GM23338 (cell line): ENCODE measurements around the gene SMOC1. TPM values are rescaled to one million over a fixed set of nuclear protein-coding genes. Genes with fewer than 3 reads are reported as not detected.

Source experiments
- ATAC-seq: fragments of 200-7000 bp; cut with Tn5 transposase; 3 replicates; pipeline ENCODE4 v1.9.1; 2020
- DNase-seq: peaks from one replicate; pipeline ENCODE4 v3.0.0-alpha.2; 2015; ENCODE audit warnings: low spot score
- H2AFZ ChIP-seq: fragments of 200-600 bp; sonication (generic); 2 replicates; pipeline ENCODE4 v1.8.0; 2016; ENCODE audit warnings: antibody characterized with exemption, mild to moderate bottlenecking, moderate library complexity
- H3F3A ChIP-seq: fragments of 200-600 bp; sonication (generic); replicated peaks from 2 replicates; pipeline ENCODE4 v1.8.0; 2017; ENCODE audit warnings: antibody characterized with exemption, mixed run types, low read depth
- H3K27ac ChIP-seq: fragments of 200-600 bp; sonication (generic); 2 replicates; pipeline ENCODE4 v1.6.1; 2016; ENCODE audit warnings: low read depth
- H3K27me3 ChIP-seq: fragments of 200-600 bp; sonication (generic); 2 replicates; pipeline ENCODE4 v1.8.0; 2016; ENCODE audit warnings: mild to moderate bottlenecking, mixed run types, moderate library complexity; ENCODE audit not compliant: insufficient read depth
- H3K36me3 ChIP-seq: fragments of 200-600 bp; sonication (generic); 2 replicates; pipeline ENCODE4 v1.8.0; 2016; ENCODE audit warnings: mild to moderate bottlenecking; ENCODE audit not compliant: insufficient read depth
- H3K4me1 ChIP-seq: fragments of 200-600 bp; sonication (generic); 2 replicates; pipeline ENCODE4 v1.8.0; 2016; ENCODE audit warnings: mild to moderate bottlenecking, moderate library complexity; ENCODE audit not compliant: insufficient read depth
- H3K4me2 ChIP-seq: fragments of 200-600 bp; sonication (generic); 2 replicates; pipeline ENCODE4 v1.7.1; 2017; ENCODE audit warnings: mixed run types
- H3K4me3 ChIP-seq: fragments of 200-600 bp; sonication (generic); 2 replicates; pipeline ENCODE4 v1.6.1; 2016; ENCODE audit warnings: mixed run types
- H3K79me2 ChIP-seq: fragments of 200-600 bp; sonication (generic); replicated peaks from 2 replicates; pipeline ENCODE4 v1.8.0; 2017; ENCODE audit warnings: mild to moderate bottlenecking; ENCODE audit not compliant: insufficient read depth
- H3K9me2 ChIP-seq: fragments of 200-600 bp; sonication (generic); 2 replicates; pipeline ENCODE4 v1.8.0; 2017; ENCODE audit not compliant: insufficient read depth
- H4K20me1 ChIP-seq: fragments of 200-600 bp; sonication (generic); replicated peaks from 2 replicates; pipeline ENCODE4 v1.8.0; 2017; ENCODE audit warnings: mild to moderate bottlenecking; ENCODE audit not compliant: insufficient read depth
- H3K27ac Mint-ChIP-seq: 2 replicates; pipeline ENCODE4 v1.8.0; 2020; ENCODE audit warnings: inconsistent platforms, mild to moderate bottlenecking, moderate library complexity, mixed read lengths
- H3K27me3 Mint-ChIP-seq: 3 replicates; pipeline ENCODE4 v1.8.0; 2022; ENCODE audit warnings: low read depth, mild to moderate bottlenecking, moderate library complexity, mixed read lengths, inconsistent platforms; ENCODE audit not compliant: insufficient read depth, poor library complexity
- H3K36me3 Mint-ChIP-seq: 3 replicates; pipeline ENCODE4 v1.8.0; 2021; ENCODE audit warnings: low read depth, mild to moderate bottlenecking, inconsistent platforms, moderate library complexity, mixed read lengths
- H3K4me1 Mint-ChIP-seq: 3 replicates; pipeline ENCODE4 v1.8.0; 2020; ENCODE audit warnings: mild to moderate bottlenecking, inconsistent platforms, mixed read lengths
- H3K4me3 Mint-ChIP-seq: 3 replicates; pipeline ENCODE4 v1.8.0; 2021; ENCODE audit warnings: moderate library complexity, mild to moderate bottlenecking, inconsistent platforms, mixed read lengths
- H3K9me3 Mint-ChIP-seq: 3 replicates; pipeline ENCODE4 v1.8.0; 2020; ENCODE audit warnings: moderate library complexity, mild to moderate bottlenecking, inconsistent platforms, mixed read lengths
- CREB1 ChIP-seq: fragments of 250-450 bp; sonication (Bioruptor Pico); IDR thresholded peaks from 2 replicates; pipeline ENCODE4 v1.5.0; 2020; ENCODE audit warnings: low read depth, mild to moderate bottlenecking, moderate library complexity
- EZH2phosphoT487 ChIP-seq: fragments of 200-600 bp; sonication (generic); IDR thresholded peaks from one replicate; pipeline ENCODE4 v1.8.1; 2018; ENCODE audit warnings: antibody characterized with exemption; ENCODE audit not compliant: unreplicated experiment
- POLR2AphosphoS5 ChIP-seq: IDR thresholded peaks from 2 replicates; pipeline ENCODE4 v1.6.1; 2016; ENCODE audit warnings: antibody characterized with exemption, low read depth
- STAT1 ChIP-seq: IDR thresholded peaks from one replicate; pipeline ENCODE4 v1.6.1; 2016; ENCODE audit warnings: antibody characterized with exemption; ENCODE audit not compliant: unreplicated experiment
- polyA plus RNA-seq: library from polyadenylated mRNA; unstranded; fragments of >200 nt; fragmentation: Nextera tagmentation; extraction: Ambion mirVana; gene quantifications from 2 replicates; pipeline ENCODE4 v1.2.1, GENCODE V29; 2016
- total RNA-seq: library from RNA; depleted of rRNA; stranded (reverse); fragments of >200 nt; shearing (Covaris generic); gene quantifications from 2 replicates; pipeline ENCODE4 v1.2.3, GENCODE V29; 2014
- TF ChIP-seq, protein P1 (sequence below): IDR thresholded peaks from one replicate; pipeline ENCODE4 v1.6.1; 2018; ENCODE audit warnings: antibody characterized with exemption; ENCODE audit not compliant: unreplicated experiment
- TF ChIP-seq, protein P2 (sequence below), 2 experiments: fragments of 200-600 bp in 1 of 2; sonication (generic) in 1 of 2; conservative IDR thresholded peaks; 2 replicates each; pipeline versions ENCODE4 v1.5.1 to v1.6.1; 2016 to 2017; ENCODE audit warnings: antibody characterized with exemption in 2 of 2, low read depth in 2 of 2, mild to moderate bottlenecking in 2 of 2, moderate library complexity in 1 of 2

Gene SMOC1
- total and polyA plus RNA-seq, 2 experiments from 2014 or later = 0.79 to 1.6 TPM

DNA sequence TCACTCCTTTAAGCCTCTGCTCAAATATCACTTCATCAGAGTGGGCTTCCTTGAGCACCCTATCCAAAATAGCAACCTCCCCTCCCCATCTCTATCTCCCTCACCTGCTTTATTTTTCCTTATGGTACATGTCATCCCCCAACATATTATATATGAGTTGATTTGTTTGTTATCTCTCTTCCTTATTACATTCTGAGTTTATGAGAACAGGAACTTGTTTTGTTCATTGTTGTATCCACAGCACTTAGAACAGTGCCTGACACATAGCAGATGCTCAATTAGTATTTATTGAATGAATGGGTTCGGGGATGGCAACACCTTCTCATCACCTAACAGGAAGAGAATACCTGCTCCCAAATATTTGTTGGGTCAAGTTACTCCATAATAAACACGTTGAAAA is 24.6 kb upstream of the SMOC1 start:
- no peaks in the 10 kb centered on the region for H3K9me3 Mint-ChIP-seq
- H3K4me3 Mint-ChIP-seq = no peak overlapping the region
- Histone ChIP-seq H4K20me1 (no peaks in the 10 kb centered on the region), H3F3A (no peaks in the 10 kb centered on the region), H3K4me3 (no peak overlapping the region), H3K4me1 (no peaks in the 10 kb centered on the region), H3K27me3 (no peaks in the 10 kb centered on the region), H3K27ac (no peak overlapping the region), H3K79me2 (no peaks in the 10 kb centered on the region), H2AFZ (0 out of 2 replicates have a peak overlapping the region, but pooled peaks have one; percentile 59), H3K36me3 (no peaks in the 10 kb centered on the region), H3K4me2 (no peak overlapping the region), H3K9me2 (0 out of 2 replicates have a peak, but pooled peaks cover 3% of the 10 kb centered on the region)
- H3K27ac Mint-ChIP-seq = no peak overlapping the region
- DNase-seq (no peak), ATAC-seq (no peak)
- TF ChIP-seq STAT1 (no peak), CREB1 (CRISPR knock-in tag) (no peak), POLR2AphosphoS5 (no peak), EZH2phosphoT487 (no peak)
- TF ChIP-seq, protein P1, sequence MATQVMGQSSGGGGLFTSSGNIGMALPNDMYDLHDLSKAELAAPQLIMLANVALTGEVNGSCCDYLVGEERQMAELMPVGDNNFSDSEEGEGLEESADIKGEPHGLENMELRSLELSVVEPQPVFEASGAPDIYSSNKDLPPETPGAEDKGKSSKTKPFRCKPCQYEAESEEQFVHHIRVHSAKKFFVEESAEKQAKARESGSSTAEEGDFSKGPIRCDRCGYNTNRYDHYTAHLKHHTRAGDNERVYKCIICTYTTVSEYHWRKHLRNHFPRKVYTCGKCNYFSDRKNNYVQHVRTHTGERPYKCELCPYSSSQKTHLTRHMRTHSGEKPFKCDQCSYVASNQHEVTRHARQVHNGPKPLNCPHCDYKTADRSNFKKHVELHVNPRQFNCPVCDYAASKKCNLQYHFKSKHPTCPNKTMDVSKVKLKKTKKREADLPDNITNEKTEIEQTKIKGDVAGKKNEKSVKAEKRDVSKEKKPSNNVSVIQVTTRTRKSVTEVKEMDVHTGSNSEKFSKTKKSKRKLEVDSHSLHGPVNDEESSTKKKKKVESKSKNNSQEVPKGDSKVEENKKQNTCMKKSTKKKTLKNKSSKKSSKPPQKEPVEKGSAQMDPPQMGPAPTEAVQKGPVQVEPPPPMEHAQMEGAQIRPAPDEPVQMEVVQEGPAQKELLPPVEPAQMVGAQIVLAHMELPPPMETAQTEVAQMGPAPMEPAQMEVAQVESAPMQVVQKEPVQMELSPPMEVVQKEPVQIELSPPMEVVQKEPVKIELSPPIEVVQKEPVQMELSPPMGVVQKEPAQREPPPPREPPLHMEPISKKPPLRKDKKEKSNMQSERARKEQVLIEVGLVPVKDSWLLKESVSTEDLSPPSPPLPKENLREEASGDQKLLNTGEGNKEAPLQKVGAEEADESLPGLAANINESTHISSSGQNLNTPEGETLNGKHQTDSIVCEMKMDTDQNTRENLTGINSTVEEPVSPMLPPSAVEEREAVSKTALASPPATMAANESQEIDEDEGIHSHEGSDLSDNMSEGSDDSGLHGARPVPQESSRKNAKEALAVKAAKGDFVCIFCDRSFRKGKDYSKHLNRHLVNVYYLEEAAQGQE = no peak
- TF ChIP-seq, protein P2, sequence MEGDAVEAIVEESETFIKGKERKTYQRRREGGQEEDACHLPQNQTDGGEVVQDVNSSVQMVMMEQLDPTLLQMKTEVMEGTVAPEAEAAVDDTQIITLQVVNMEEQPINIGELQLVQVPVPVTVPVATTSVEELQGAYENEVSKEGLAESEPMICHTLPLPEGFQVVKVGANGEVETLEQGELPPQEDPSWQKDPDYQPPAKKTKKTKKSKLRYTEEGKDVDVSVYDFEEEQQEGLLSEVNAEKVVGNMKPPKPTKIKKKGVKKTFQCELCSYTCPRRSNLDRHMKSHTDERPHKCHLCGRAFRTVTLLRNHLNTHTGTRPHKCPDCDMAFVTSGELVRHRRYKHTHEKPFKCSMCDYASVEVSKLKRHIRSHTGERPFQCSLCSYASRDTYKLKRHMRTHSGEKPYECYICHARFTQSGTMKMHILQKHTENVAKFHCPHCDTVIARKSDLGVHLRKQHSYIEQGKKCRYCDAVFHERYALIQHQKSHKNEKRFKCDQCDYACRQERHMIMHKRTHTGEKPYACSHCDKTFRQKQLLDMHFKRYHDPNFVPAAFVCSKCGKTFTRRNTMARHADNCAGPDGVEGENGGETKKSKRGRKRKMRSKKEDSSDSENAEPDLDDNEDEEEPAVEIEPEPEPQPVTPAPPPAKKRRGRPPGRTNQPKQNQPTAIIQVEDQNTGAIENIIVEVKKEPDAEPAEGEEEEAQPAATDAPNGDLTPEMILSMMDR (conservative IDR thresholded peaks at IDR 0.05; ENCODE audit: low read depth in 2 of 2) = no peak
- no peaks in the 10 kb centered on the region for H3K36me3 Mint-ChIP-seq
- H3K27me3 Mint-ChIP-seq = peaks cover under 1% of the 10 kb centered on the region
- peaks cover 9% of the 10 kb centered on the region for H3K4me1 Mint-ChIP-seq

DNA sequence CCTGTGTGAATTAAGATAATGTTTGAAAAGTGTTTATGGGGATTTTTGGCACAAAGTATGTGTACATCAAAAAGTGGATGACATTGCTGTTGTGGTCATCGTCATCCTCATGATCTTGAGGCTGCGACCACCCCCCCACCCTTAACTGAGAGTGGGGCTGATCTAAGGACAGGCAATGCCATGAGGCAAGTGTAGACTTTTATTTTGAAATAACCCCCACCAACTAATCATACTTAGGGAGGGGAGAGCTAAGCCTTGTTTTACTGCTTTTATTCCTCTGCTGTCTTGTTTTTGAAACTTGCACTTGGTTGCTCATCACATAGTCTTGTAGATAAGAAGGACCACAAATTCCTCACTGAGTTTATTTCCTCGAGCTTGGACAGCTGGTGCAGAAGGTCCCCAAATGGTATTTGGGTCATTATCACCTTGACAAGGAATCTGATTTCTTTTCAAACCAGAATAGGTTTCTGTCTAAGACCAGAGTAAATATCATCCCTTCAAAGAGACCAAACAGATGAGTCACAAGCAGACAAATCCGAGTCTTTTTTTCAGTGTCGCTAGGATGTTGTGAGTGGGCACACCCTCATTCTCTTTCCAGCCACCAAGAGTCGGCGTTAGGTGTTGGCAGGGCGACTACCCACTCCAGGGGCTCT is 23.9 kb upstream of the SMOC1 start:
- H3K4me2 ChIP-seq = no peak overlapping the region
- H3K4me3 Mint-ChIP-seq = no peak overlapping the region
- no peak for TF ChIP-seq CREB1 (CRISPR knock-in tag)
- TF ChIP-seq, protein P2 (conservative IDR thresholded peaks at IDR 0.05; ENCODE audit: low read depth in 2 of 2) = no peak

More for the DNA sequence above, 23.9 kb upstream of the SMOC1 start:
- Histone ChIP-seq H3K36me3 (no peaks in the 10 kb centered on the region), H3K9me2 (0 out of 2 replicates have a peak, but pooled peaks cover 3% of the 10 kb centered on the region), H3K79me2 (no peaks in the 10 kb centered on the region), H3F3A (no peaks in the 10 kb centered on the region), H2AFZ (peak overlapping the region; percentile 59; the same call in 1 of the 2 replicates), H4K20me1 (no peaks in the 10 kb centered on the region), H3K27ac (no peak overlapping the region), H3K4me1 (peaks cover 2% of the 10 kb centered on the region; the same call in 1 of the 2 replicates), H3K4me3 (no peak overlapping the region), H3K27me3 (no peaks in the 10 kb centered on the region)
- H3K9me3 Mint-ChIP-seq = no peaks in the 10 kb centered on the region
- no peaks in the 10 kb centered on the region for H3K36me3 Mint-ChIP-seq
- no peak for ATAC-seq
- no peak for DNase-seq
- peaks cover 14% of the 10 kb centered on the region for H3K4me1 Mint-ChIP-seq
- H3K27ac Mint-ChIP-seq = no peak overlapping the region
- H3K27me3 Mint-ChIP-seq = peaks cover 4% of the 10 kb centered on the region
